OCI-LY3 (cell line): ENCODE results near the gene PSMC5.
"Not testable (repeated sequence)": the region's sequence is repeated elsewhere in the genome, so short reads cannot be mapped to it uniquely, and the experiment has no call there.

Experiments used
- H2AFZ ChIP-seq: fragments of 200-600, 300-600 bp; shearing (Covaris generic); 2 replicates; pipeline ENCODE4 v1.6.0; 2014; ENCODE audit warnings: antibody characterized with exemption, low read depth, low read length
- H3K27ac ChIP-seq: fragments of 200-600, 300-600 bp; sonication (generic); 2 replicates; pipeline ENCODE4 v1.5.1; 2014; ENCODE audit warnings: mild to moderate bottlenecking, low read length, moderate library complexity, mixed read lengths
- H3K27me3 ChIP-seq: fragments of 200-600, 300-600 bp; sonication (generic); 2 replicates; pipeline ENCODE4 v1.6.1; 2014; ENCODE audit warnings: low read depth, low read length, mixed read lengths
- H3K36me3 ChIP-seq: fragments of 200-600, 300-600 bp; sonication (generic); replicated peaks from 2 replicates; pipeline ENCODE3; 2014; ENCODE audit warnings: low read depth, low read length, mixed read lengths
- H3K4me1 ChIP-seq: fragments of 300-600, 200-600 bp; sonication (generic); 2 replicates; pipeline ENCODE4 v1.6.1; 2014; ENCODE audit warnings: low read length, mixed read lengths
- H3K4me2 ChIP-seq: fragments of 200-600, 300-600 bp; sonication (generic); 2 replicates; pipeline ENCODE4 v1.6.1; 2014; ENCODE audit warnings: low read length, mixed read lengths
- H3K4me3 ChIP-seq: fragments of 300-600, 200-600 bp; sonication (generic); 2 replicates; pipeline ENCODE4 v1.5.1; 2014; ENCODE audit warnings: antibody characterized with exemption, mild to moderate bottlenecking, low read length, moderate library complexity
- H3K79me2 ChIP-seq: fragments of 300-600, 200-600 bp; shearing (Covaris generic); 2 replicates; pipeline ENCODE4 v1.6.1; 2014; ENCODE audit warnings: mild to moderate bottlenecking, low read length, mixed read lengths
- H3K9ac ChIP-seq: fragments of 300-600, 200-600 bp; shearing (Covaris generic); 2 replicates; pipeline ENCODE4 v1.6.0; 2014; ENCODE audit warnings: mild to moderate bottlenecking, low read length, moderate library complexity
- H3K9me3 ChIP-seq: fragments of 200-600, 300-600 bp; shearing (Covaris generic); 2 replicates; pipeline ENCODE4 v1.6.1; 2014; ENCODE audit warnings: low read length, mixed read lengths; ENCODE audit not compliant: insufficient read depth
- H4K20me1 ChIP-seq: fragments of 200-600, 300-600 bp; sonication (generic); 2 replicates; pipeline ENCODE4 v1.6.1; 2016; ENCODE audit warnings: low read length, mixed read lengths; ENCODE audit not compliant: insufficient read depth
- EZH2phosphoT487 ChIP-seq: fragments of 200-600 bp; shearing (Covaris generic); IDR thresholded peaks from 2 replicates; pipeline ENCODE4 v1.6.1; 2018; ENCODE audit warnings: antibody characterized with exemption, mixed run types, low read depth
- TF ChIP-seq, protein P1 (sequence below): fragments of 200-600, 300-600 bp; sonication (generic); IDR thresholded peaks from 2 replicates; pipeline ENCODE4 v1.5.1; 2014; ENCODE audit warnings: antibody characterized with exemption, low read length, low read depth

PSMC5 gene

DNA sequence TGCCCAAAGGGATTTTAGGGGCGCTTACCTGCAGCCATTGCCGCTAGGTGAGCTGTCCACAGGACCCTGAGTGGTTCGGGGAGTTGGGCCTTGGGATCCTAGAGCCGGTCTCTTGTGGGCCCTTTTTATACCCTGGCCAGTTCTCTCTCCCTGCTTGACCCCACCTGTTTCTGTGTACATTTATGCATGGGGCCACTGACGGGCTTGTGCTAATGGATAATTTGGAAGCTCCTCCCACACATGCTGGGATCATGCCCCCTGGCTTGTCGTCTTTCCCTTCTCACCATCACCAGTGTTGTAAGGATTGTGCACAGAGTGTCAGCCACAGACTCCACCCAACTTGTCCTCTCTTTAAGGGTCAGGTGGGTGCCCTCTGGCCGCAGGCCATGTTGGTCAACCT lies 46.3 kb downstream of the PSMC5 start, which contains the start of gene CSH2:
TSS of gene CSH2 (minus strand) at position 101 of the 400 bp plus-strand sequence. CDS start at position 38, 63 bp downstream.
- not testable (repeated sequence) for H3K27ac ChIP-seq, H4K20me1 ChIP-seq, H3K36me3 ChIP-seq, H3K4me3 ChIP-seq, H2AFZ ChIP-seq, H3K27me3 ChIP-seq, H3K4me2 ChIP-seq, H3K9ac ChIP-seq, H3K9me3 ChIP-seq, H3K79me2 ChIP-seq, H3K4me1 ChIP-seq

DNA sequence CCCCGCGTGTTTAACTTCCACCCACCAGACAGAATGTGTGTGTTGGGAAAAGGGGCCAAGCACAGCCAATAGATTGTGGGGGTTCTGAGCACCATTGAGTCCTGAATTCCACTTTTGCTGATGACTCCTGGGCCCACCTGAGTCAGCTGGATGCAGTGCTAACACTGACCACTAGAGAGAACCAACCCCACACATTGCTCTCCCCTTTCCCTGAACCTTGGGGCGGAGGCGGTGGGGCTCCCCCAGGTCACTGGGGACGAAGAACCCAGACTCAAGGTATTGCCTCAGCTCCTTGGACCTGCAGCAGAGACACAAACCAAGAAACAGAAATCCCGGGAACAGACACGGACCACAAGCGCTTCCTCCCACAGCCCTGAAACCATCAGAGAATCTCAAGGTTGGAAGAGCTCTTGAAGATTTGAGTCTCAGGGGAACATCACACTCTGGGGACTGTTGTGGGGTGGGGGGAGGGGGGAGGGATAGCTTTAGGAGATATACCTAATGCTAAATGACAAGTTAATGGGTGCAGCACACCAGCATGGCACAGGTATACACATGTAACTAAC lies 46.9 kb downstream of the PSMC5 start:
- not testable (repeated sequence) for H4K20me1 ChIP-seq, H2AFZ ChIP-seq, H3K4me3 ChIP-seq, H3K79me2 ChIP-seq, H3K9me3 ChIP-seq, H3K27ac ChIP-seq, H3K36me3 ChIP-seq, H3K4me1 ChIP-seq, H3K27me3 ChIP-seq, H3K4me2 ChIP-seq, H3K9ac ChIP-seq

GRCh38 chr17:63874693-63875092 lies 47.5 kb downstream of the PSMC5 start:
- H3K36me3 ChIP-seq, H3K4me1 ChIP-seq, H4K20me1 ChIP-seq, H2AFZ ChIP-seq, H3K9ac ChIP-seq, H3K79me2 ChIP-seq, H3K27me3 ChIP-seq, H3K27ac ChIP-seq, H3K4me3 ChIP-seq, H3K4me2 ChIP-seq, H3K9me3 ChIP-seq: not testable (repeated sequence)

GRCh38 chr17:63878413-63878812 lies 51.2 kb downstream of the PSMC5 start:
- not testable (repeated sequence) for H3K9ac ChIP-seq, H3K79me2 ChIP-seq, H3K27me3 ChIP-seq, H4K20me1 ChIP-seq, H3K9me3 ChIP-seq, H3K27ac ChIP-seq, H3K36me3 ChIP-seq, H3K4me3 ChIP-seq
- peak overlapping the region; percentile 46; the same call in 1 of the 2 replicates for H2AFZ ChIP-seq
- H3K4me1 ChIP-seq, result peaks cover 11% of the 10 kb centered on the region; the same call in 1 of the 2 replicates
- peak overlapping the region; percentile 48 for H3K4me2 ChIP-seq

DNA sequence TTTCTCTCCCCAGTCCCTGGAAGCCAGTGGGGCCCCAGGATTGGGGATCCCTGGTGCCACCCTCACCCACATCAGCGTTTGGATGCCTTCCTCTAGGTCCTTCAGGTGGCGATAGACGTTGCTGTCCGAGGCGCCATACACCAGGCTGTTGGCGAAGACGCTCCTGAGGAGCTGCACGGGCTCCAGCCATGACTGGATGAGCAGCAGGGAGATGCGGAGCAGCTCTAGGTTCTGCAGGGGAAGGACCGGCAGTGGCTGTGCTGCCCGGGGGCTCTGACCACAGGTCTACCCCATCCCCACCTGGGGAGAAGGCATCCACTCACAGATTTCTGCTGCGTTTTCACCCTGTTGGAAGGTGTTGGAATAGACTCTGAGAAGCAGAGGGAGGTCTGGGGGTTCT lies 53.5 kb downstream of the PSMC5 start:
- peaks cover 11% of the 10 kb centered on the region; the same call in 1 of the 2 replicates for H3K4me1 ChIP-seq
- TF ChIP-seq, protein P1, sequence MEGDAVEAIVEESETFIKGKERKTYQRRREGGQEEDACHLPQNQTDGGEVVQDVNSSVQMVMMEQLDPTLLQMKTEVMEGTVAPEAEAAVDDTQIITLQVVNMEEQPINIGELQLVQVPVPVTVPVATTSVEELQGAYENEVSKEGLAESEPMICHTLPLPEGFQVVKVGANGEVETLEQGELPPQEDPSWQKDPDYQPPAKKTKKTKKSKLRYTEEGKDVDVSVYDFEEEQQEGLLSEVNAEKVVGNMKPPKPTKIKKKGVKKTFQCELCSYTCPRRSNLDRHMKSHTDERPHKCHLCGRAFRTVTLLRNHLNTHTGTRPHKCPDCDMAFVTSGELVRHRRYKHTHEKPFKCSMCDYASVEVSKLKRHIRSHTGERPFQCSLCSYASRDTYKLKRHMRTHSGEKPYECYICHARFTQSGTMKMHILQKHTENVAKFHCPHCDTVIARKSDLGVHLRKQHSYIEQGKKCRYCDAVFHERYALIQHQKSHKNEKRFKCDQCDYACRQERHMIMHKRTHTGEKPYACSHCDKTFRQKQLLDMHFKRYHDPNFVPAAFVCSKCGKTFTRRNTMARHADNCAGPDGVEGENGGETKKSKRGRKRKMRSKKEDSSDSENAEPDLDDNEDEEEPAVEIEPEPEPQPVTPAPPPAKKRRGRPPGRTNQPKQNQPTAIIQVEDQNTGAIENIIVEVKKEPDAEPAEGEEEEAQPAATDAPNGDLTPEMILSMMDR, result no peak
- no peak for TF ChIP-seq EZH2phosphoT487

DNA sequence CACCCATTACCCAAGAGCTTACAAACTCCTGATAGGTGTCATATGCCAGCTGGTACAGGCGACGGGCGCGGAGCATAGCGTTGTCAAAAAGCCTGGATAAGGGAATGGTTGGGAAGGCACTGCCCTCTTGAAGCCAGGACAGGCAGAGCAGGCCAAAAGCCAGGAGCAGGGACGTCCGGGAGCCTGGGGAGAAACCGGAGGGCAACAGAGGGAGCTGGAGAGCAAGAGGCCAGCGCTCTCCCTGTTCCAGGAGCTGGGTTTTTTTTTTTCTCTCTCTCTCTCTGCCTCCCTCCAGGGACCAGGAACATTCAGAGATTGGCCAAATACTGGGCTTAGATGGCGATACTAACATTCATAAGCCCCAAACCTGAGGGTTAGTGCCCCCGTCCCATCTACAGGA lies 54.1 kb downstream of the PSMC5 start:
- H3K36me3 ChIP-seq, H3K27ac ChIP-seq, H3K4me3 ChIP-seq, H3K4me2 ChIP-seq, H3K9me3 ChIP-seq, H3K9ac ChIP-seq, H3K27me3 ChIP-seq, H4K20me1 ChIP-seq, H3K79me2 ChIP-seq, H2AFZ ChIP-seq: not testable (repeated sequence)
- H3K4me1 ChIP-seq, result peaks cover 11% of the 10 kb centered on the region; the same call in 1 of the 2 replicates

More for the DNA sequence above, 53.5 kb downstream of the PSMC5 start:
- no peaks in the 10 kb centered on the region for H3K9me3 ChIP-seq
- H4K20me1 ChIP-seq, result no peaks in the 10 kb centered on the region
- H3K4me3 ChIP-seq, result no peak overlapping the region
- no peak overlapping the region for H2AFZ ChIP-seq
- H3K27ac ChIP-seq, result no peak overlapping the region
- H3K27me3 ChIP-seq, result no peaks in the 10 kb centered on the region
- H3K4me2 ChIP-seq, result no peak overlapping the region
- H3K79me2 ChIP-seq, result no peaks in the 10 kb centered on the region
- no peaks in the 10 kb centered on the region for H3K36me3 ChIP-seq
- no peak overlapping the region for H3K9ac ChIP-seq
